ENCODE measurements around the gene CXXC5. TPM values are rescaled to one million over a fixed set of nuclear protein-coding genes. Genes with fewer than 3 reads are reported as not detected.

Gene CXXC5
- polyA plus RNA-seq, 4 donors: 219 to 241 (median 229) TPM

DNA sequence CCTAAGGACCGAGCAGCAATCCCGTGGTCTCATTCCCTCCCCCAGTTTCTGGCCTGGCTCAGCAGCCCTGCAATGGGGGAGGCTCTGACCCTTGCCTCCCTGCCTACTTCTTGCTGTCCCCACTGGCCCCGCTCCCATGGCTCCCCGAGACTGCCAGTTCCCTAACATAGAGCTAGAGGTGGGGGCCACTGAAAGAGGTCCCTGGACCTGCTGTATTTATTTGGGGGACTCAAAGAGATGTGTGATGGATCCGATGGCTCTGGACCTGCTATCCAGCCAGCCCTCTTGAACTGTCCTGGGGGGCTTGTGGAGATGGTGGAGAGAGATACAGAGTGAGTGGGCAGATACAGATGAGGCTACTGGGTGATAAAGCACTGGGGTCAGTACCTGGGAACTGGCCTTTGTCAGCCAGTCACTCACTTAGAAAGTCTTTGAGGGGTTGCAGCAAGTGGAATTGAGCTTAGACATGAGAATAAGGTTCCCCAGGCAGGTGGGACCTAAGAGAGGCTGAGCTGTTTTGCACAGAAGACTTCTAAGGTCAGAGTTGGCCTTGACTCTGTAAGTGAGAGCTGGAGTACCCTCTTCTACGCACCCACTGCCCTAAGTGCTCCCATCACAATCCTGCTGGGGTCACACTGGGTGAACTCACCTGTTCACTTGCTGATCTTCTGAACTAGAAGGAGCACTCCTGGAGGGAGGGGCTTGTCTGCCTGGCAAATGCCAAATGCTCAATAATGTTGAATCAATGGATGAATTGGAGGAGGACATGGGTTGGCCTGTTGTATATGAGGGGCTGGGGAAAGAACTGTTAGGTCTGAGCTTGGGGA lies 42.9 kb downstream of the CXXC5 start:
- no peak for DNase-seq (ENCODE audit: low read depth in 4 of 4, low spot score in 3 of 4)

DNA sequence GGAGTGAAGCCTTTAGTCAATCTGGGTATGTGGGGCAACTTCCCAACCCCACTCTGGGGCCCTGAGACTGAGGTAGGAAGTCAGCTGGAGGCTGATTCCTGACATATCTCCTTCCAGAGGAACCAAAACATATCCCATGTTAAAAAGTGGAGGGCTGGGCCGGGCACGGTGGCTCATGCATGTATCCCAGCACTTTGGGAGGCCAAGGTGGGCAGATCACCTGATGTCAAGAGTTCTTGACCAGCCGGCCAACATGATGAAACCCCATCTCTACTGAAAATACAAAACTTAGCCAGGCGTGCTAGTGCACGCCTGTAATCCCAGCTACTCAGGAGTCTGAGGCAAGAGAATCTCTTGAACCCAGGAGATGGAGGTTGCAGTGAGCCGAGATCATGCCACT lies 44.0 kb downstream of the CXXC5 start:
- DNase-seq (ENCODE audit: low read depth in 4 of 4, low spot score in 3 of 4): no peak

DNA sequence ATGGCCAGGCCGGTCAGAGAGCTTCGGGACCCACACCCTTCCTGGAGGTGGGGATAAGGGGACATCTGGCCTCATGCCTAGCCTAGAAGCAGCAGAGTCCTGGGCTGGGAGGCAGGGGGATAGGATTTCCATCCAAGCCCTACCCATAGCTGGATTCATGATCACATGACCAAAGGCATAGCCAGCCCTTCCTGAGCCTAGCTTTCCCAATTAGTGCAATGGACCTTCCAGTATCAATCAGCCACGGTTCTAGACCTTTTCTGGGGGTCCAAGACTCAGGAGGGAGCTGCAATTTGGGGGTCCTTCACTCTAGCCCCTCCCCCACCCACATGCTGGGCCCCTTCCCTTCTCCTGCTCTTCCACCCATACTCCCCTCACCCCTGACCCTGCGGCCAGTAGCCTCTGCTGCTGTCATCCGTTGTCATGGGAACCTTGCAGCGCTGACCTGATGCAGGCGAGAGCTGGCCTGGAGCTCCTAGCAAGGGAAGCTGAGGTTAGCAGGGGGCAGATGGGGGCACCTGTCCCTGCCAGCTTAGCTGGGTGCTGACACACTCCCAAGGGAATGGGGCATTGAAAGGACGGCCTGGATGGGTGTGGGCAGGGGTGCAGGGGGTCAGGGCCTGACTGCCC lies 44.6 kb downstream of the CXXC5 start:
- no peak for DNase-seq (ENCODE audit: low read depth in 4 of 4, low spot score in 3 of 4)

DNA sequence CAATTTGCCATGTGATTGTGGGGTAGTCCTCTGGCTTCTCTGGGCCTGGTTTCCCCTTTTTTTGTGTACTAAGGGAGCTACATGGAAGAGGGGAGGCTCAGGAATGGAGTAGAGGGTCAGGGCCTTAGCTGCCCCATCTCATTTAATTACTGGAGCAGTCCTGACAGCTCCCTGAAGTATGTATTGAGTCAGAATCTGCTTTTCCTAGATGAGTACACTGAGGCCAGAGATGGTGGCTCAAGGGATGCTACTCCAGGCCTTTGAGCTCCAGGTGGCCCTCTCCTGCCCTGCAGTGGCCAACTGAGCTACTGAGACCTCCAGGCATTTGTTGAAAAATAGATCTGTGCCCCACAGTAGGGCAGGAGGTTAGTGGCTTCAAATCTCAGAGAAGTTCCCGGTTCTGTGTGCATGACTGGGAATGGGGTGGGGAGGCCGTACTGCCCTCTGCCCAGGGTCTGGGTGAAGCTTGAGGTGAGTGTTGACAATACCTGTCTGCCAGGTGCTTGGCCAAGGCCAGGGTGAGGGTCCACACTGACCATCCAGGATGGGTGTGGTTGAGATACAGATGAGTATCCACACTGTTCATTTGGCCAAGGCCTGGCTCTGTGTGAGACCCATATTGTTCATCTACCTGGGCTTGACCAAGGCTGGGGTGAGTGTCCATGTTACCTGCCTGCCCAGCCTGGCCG lies 45.7 kb downstream of the CXXC5 start:
- no peak for DNase-seq (ENCODE audit: low read depth in 4 of 4, low spot score in 3 of 4)

DNA sequence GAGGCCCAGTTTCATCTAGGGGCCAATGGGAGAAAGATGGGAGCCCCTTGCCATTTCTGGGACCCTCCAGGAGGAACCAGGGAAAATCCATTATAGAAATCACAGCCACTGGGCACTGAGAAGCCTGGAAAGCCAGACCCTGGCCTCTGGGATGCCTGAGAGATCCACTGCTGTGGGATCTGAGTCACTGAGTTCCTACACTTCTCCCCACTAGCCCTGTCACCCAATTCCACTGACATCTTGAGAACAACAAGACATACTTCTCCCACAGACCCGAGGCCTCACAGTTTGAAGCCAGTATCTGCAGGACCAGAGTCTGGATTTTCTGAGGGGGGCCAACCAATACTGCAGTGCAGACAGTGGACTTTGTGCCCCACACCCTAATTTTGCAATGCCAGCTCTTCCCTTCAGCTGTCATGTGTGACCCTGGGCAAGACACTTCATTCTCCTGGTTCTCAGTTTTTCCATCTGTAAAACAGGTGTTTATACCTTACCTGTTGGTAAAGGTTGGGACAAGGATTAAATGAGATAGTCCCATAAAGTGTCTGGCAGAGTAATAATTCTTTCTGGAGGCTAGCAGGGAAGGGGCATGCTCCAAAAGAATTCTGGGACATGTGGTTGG lies 46.5 kb downstream of the CXXC5 start:
- DNase-seq (ENCODE audit: low read depth in 4 of 4, low spot score in 3 of 4): no peak

DNA sequence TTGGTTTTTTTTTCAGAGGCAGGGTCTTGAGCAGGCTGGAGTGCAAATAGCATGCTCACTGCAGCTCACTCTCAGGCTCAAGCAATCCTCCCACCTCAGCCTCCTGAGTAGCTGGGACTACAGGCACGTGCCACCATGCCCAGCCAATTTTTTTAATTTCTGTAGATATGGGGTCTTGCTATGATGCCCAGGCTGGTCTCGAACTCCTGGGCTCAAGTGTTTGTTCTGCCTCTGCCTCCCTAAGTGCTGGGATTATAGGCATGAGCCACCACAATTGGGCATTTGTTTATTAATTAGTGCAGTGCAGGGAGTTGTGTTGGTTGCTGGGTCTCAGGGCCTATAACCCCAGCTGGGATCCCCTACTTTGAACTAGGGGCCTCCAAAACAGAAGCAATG lies 47.0 kb downstream of the CXXC5 start:
- no peak for DNase-seq (ENCODE audit: low read depth in 4 of 4, low spot score in 3 of 4)

DNA sequence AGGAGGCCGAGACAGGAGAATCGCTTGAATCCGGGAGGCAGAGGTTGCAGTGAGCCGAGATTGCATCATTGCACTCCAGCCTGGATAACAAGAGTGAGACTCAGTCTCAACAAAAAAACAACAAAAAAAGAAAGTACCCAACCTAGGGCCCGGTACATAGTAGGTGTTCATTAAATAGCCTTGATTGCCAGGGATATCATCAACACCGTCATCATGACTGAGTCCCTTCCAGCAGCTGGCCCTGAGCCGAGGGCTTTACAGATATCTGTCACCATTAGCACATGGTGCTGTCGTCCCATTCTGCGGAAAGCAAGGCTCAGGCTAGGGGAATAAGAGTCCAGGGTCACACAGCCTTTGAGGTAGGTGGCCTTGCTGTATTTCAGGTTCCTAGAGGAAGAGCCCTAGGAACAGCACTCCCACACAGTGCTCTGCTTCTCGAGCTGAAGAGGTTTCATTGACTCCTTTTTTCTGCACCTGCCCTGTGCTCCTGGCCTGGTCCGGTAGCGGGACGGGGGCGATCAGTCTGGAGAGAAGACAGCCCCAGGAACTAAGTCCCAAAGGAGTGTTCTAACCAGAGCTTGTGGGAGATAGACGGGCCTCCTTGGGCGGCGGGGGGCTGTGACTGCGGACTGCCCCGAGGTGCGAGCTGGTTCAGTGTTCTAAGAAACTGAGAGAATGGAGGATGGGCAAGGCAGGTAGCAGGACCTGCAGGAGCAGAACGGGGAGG lies 48.2 kb downstream of the CXXC5 start:
- DNase-seq (ENCODE audit: low read depth in 4 of 4, low spot score in 3 of 4): no peak

GRCh38 chr5:139696894-139697658 lies 48.9 kb downstream of the CXXC5 start:
- DNase-seq (ENCODE audit: low read depth in 4 of 4, low spot score in 3 of 4): peak in 2 of 4 donors; percentile 78 to 79

- peak in 3 of 4 donors; percentile 85 to 91 (median 90) for DNase-seq (ENCODE audit: low read depth in 4 of 4, low spot score in 3 of 4)
Observed at GRCh38 chr5:139698490-139699146, 50.5 kb downstream of the CXXC5 start.

DNA sequence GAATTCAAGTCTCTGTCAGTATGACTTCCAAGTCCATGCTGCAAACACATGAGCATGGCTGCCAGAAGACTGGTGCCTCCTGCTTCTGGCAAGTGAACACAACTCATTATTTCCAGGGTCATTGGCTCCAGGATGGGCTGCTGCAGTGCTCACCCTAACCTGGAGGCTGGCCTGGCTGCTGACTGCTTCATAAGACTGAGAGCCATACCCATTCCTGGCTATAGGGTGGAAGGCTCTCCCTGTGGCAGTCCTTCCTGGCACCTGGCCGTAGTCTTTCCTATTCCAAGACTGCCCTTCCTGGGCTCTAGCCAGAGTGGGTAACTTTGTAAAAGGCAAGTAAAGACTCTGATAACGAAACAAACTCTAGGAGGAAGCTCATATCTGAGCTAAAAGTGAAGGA lies 51.2 kb downstream of the CXXC5 start:
- no peak for DNase-seq (ENCODE audit: low read depth in 4 of 4, low spot score in 3 of 4)

DNA sequence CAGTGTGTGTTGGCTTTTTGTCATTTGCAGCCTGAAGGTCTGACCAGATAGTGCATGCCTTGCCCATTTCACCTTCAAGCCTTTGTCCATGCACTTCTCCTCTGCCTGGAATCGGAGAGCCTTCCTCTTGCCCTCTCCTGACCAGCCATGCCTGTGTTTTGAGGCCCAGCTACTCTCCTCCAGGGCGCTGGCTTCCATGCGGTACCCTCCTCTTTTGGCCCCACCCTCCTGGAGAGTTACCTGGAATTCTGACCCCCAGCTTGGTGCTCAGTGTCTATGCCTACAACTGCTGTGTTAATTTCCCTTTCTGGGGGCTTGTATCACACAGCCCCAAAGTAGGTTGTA lies 52.5 kb downstream of the CXXC5 start:
- no peak for DNase-seq (ENCODE audit: low read depth in 4 of 4, low spot score in 3 of 4)

- no peak for DNase-seq (ENCODE audit: low read depth in 4 of 4, low spot score in 3 of 4)
Observed at GRCh38 chr5:139701056-139701741, 53.0 kb downstream of the CXXC5 start.

DNA sequence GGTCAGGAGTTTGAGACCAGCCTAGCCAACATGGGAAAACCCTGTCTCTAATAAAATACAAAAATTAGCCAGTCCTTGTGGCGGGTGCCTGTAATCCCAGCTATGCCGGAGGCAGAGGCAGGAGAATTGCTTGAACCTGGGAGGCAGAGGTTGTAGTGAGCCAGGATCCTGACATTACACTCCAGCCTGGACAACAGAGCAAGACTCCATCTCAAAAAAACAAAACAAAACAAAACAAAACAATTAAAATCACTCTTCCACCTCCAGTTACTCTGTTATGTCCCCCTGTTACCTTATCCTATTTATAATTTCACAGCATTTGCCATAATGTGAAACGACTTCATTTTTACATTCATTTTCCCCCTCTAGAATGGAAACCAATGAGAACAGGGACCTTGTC lies 54.4 kb downstream of the CXXC5 start:
- no peak for DNase-seq (ENCODE audit: low read depth in 4 of 4, low spot score in 3 of 4)

- no peak for DNase-seq (ENCODE audit: low read depth in 4 of 4, low spot score in 3 of 4)
Observed at GRCh38 chr5:139704748-139705147, 56.6 kb downstream of the CXXC5 start.

GRCh38 chr5:139705191-139705590 lies 57.0 kb downstream of the CXXC5 start:
- no peak for DNase-seq (ENCODE audit: low read depth in 4 of 4, low spot score in 3 of 4)

DNA sequence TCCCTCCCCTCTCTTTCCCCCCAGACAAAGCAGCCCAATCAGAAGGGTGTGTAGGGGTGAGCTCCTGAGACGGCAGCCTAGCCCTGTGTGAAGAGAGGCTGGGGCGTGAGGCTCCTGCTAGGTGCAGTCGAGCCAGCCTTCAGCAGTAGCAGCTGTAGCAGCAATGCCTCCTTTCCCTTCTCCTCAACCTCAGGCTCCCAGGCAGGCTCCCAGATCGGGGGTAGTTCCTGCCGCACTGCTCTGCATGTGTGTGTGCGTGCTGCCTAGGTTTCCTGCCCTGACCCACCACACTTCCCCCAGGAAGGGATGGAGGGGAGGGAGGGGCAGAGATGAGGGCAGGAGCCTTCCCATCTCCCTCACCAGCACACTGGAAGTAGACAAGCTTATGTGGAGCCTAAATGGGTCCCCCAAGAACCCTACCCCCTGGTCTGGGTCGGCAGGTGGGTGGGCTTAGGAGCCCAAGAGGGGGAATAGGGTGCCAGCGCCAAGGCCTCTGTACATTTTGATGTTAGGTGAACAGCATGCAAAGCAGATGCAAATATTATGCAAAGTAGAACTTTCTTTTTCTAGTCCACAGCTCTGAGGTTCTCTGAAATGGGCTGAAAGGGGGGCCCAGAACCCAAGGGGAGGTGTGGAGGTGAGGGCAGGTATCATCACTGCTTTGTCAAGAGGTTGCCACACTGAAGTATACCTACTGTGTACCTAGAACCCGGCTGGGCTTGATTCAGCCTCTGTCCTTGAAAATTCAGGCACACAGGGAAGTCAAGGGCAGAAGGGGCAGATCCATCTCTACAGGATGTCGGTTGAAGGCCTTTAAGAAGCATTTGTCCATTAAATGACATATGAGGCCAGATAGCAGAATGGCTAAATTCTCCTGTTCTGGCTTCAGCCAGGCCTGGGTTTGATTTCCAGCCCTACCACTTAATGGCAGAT lies 57.8 kb downstream of the CXXC5 start:
- DNase-seq (ENCODE audit: low read depth in 4 of 4, low spot score in 3 of 4): no peak

- no peak for DNase-seq (ENCODE audit: low read depth in 4 of 4, low spot score in 3 of 4)
Observed at GRCh38 chr5:139707445-139708003, 59.4 kb downstream of the CXXC5 start.
